Kidney (tissue), 14 donors: ENCODE results near the gene ANO4. TPM values are rescaled to one million over a fixed set of nuclear protein-coding genes. Genes with fewer than 3 reads are reported as not detected.

Experiments
- DNase-seq, 5 donors: peaks; one replicate each; pipeline ENCODE4 v3.0.0-alpha.2; 2013 to 2020
- FAIRE-seq: peaks from 2 replicates; lab custom pipeline; 2012; peaks lifted over from hg19 to GRCh38; lab: Jason Lieb, UNC
- H3K27ac ChIP-seq, 2 donors: one replicate each; pipeline ENCODE4 v1.7.0; 2013; ENCODE audit warnings: low read depth in 2 of 2, low read length in 2 of 2, inconsistent platforms in 1 of 2
- H3K27me3 ChIP-seq: one replicate; pipeline ENCODE4 v1.7.1; 2013; ENCODE audit warnings: low read length, inconsistent platforms; ENCODE audit not compliant: control insufficient read depth, insufficient read depth
- H3K36me3 ChIP-seq, 3 donors: one replicate each; pipeline versions ENCODE4 v1.7.0 to v1.7.1; 2013; ENCODE audit warnings: low read length in 3 of 3, control low read depth in 1 of 3, inconsistent platforms in 1 of 3; ENCODE audit not compliant: insufficient read depth in 3 of 3, control insufficient read depth in 2 of 3
- H3K4me1 ChIP-seq, 3 donors: one replicate each; pipeline versions ENCODE4 v1.7.0 to v1.7.1; 2013; ENCODE audit warnings: low read length in 3 of 3, inconsistent platforms in 1 of 3, low read depth in 1 of 3; ENCODE audit not compliant: control insufficient read depth in 2 of 3, insufficient read depth in 2 of 3
- H3K4me3 ChIP-seq, 3 donors: one replicate each; pipeline versions ENCODE4 v1.7.0 to v1.8.1; 2013; ENCODE audit warnings: low read length in 3 of 3, control low read depth in 1 of 3, inconsistent platforms in 1 of 3
- H3K9ac ChIP-seq, 3 donors: one replicate each; pipeline versions ENCODE4 v1.7.0 to v1.7.1; 2013; ENCODE audit warnings: low read length in 3 of 3, control low read depth in 1 of 3, inconsistent platforms in 1 of 3
- H3K9me3 ChIP-seq, 3 donors: one replicate each; pipeline versions ENCODE4 v1.7.0 to v1.7.1; 2013; ENCODE audit warnings: low read length in 3 of 3, control low read depth in 1 of 3, inconsistent platforms in 1 of 3; ENCODE audit not compliant: control insufficient read depth in 2 of 3, insufficient read depth in 1 of 3
- intact Hi-C: fragments of 100-400 bp; cut with DNase I; formaldehyde crosslinking; loops from one replicate; pipeline ENCODE4 v1.11.1; 2022
- polyA plus RNA-seq: library from polyadenylated mRNA; stranded (reverse); fragments of 350-450 nt; fragmentation: Illumina TruSeq; extraction: RNeasy Lipid Tissue Mini Kit (QIAGEN cat#74804); gene quantifications from one replicate; pipeline ENCODE4 v1.2.3, GENCODE V29; 2014; ENCODE audit warnings: low read depth, low replicate concordance; ENCODE audit not compliant: insufficient read depth
- total RNA-seq: library from RNA; stranded (reverse); fragmentation: NEBNext Ultra II Directional; extraction: Animal tissue kit (Norgen Biotek cat#: 25700); gene quantifications from one replicate; pipeline ENCODE4 v1.2.1, GENCODE V29; 2021
- TF ChIP-seq, protein P1 (sequence below): IDR thresholded peaks from 3 replicates; pipeline ENCODE4 v1.5.1; 2012; ENCODE audit warnings: mild to moderate bottlenecking, moderate library complexity, borderline replicate concordance; ENCODE audit not compliant: insufficient read depth; ENCODE audit errors: extremely low read depth
- donor health status: control.
- donor health status: control.
- donor health status: control.
- donor health status: control.
- donor health status: control.
- donor health status: DM: yes; HTN: yes; CAD: no.
- donor health status: Normal renal cell carcinoma (clear cell type).

The ANO4 gene
- total and polyA plus RNA-seq, 2 donors from 2014 or later = 0.82 to 2.9 TPM

DNA sequence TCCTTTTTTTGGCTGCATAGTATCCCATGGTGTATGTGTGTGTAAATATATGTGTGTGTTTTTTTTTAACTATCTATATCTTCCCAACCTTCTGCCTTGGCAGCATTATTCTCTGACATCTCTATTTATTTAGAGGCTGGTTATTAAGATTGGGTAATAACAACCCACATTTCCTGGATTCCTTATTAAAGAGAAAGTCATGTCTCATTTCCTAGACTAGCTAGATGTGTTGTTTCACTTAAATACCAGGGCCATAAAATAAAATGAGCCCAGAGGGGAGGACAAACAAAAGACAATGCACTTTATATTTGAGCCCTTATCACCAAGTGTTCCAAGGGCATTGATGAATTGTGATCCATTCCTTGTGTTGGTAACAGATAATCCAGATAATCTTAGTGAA, 246.4 kb downstream of the ANO4 start:
- FAIRE-seq (no peak), DNase-seq (no peak)
- Histone ChIP-seq H3K27ac (no peak overlapping the region), H3K4me3 (no peak overlapping the region), H3K4me1 (no peaks in the 10 kb centered on the region), H3K9me3 (no peaks in the 10 kb centered on the region), H3K36me3 (no peaks in the 10 kb centered on the region), H3K27me3 (no peaks in the 10 kb centered on the region), H3K9ac (no peak overlapping the region)
- TF ChIP-seq, protein P1, sequence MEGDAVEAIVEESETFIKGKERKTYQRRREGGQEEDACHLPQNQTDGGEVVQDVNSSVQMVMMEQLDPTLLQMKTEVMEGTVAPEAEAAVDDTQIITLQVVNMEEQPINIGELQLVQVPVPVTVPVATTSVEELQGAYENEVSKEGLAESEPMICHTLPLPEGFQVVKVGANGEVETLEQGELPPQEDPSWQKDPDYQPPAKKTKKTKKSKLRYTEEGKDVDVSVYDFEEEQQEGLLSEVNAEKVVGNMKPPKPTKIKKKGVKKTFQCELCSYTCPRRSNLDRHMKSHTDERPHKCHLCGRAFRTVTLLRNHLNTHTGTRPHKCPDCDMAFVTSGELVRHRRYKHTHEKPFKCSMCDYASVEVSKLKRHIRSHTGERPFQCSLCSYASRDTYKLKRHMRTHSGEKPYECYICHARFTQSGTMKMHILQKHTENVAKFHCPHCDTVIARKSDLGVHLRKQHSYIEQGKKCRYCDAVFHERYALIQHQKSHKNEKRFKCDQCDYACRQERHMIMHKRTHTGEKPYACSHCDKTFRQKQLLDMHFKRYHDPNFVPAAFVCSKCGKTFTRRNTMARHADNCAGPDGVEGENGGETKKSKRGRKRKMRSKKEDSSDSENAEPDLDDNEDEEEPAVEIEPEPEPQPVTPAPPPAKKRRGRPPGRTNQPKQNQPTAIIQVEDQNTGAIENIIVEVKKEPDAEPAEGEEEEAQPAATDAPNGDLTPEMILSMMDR = no peak
- intact Hi-C loops = no loop called here

DNA sequence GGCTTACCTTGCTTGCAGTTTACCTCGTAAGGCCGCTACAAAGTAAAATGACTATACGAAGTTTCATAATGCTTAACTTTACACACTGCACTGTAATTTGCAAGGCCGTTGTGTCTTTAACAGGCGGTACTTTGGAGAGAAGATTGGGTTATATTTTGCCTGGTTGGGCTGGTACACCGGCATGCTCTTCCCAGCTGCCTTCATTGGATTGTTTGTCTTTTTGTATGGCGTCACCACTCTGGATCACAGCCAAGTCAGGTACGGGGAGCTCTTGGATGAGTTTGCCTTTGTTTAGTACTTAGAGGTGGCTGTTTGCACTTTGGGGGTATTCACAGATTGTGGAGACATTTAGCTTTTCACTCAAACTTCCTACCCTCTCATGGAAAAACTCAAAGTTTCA, 247.6 kb downstream of the ANO4 start:
- Histone ChIP-seq H3K27ac (no peak overlapping the region), H3K4me1 (no peaks in the 10 kb centered on the region), H3K36me3 (no peaks in the 10 kb centered on the region), H3K9ac (no peak overlapping the region), H3K27me3 (no peaks in the 10 kb centered on the region), H3K4me3 (no peak overlapping the region), H3K9me3 (no peaks in the 10 kb centered on the region)
- no peak for FAIRE-seq
- intact Hi-C loops = no loop called here
- DNase-seq = no peak
- TF ChIP-seq, protein P1 = no peak

- Histone ChIP-seq H3K36me3 (no peaks in the 10 kb centered on the region), H3K9me3 (no peaks in the 10 kb centered on the region), H3K27me3 (no peaks in the 10 kb centered on the region), H3K27ac (no peak overlapping the region), H3K4me1 (no peaks in the 10 kb centered on the region), H3K4me3 (no peak overlapping the region), H3K9ac (no peak overlapping the region)
- TF ChIP-seq, protein P1 = no peak
- DNase-seq (peak in 2 of 5 donors; percentile 16 to 26), FAIRE-seq (no peak)
- intact Hi-C loops = no loop called here
Measured at GRCh38 chr12:101044512-101045059, 250.0 kb downstream of the ANO4 start.
